H1 (cell line): ENCODE results near the gene MYBPC3. TPM values are rescaled to one million over a fixed set of nuclear protein-coding genes. Genes with fewer than 3 reads are reported as not detected.

Experiments
- CTCF ChIA-PET: fragments of 300-600 bp; sonication (Branson Sonifier 250); formaldehyde crosslinking; loops from one replicate; lab custom pipeline; 2021; ENCODE audit not compliant: partially characterized antibody; lab: Charles Lee
- POLR2A ChIA-PET: fragments of 300-600 bp; sonication (Branson Sonifier 250); formaldehyde crosslinking; loops from one replicate; lab custom pipeline; 2021; ENCODE audit warnings: inconsistent platforms; ENCODE audit not compliant: partially characterized antibody; lab: Charles Lee
- DNase-seq, 2 experiments: peaks; one replicate each; pipeline versions ENCODE4 v3.0.0 to v3.0.0-alpha.2; 2010 to 2022; ENCODE audit warnings: low spot score in 2 of 2, low read depth in 1 of 2, mixed read lengths in 1 of 2
- FAIRE-seq: peaks from 2 replicates; lab custom pipeline; 2011; peaks lifted over from hg19 to GRCh38; lab: Jason Lieb, UNC
- H2AFZ ChIP-seq: 2 replicates; pipeline ENCODE4 v1.8.1; 2012; ENCODE audit warnings: low read length, inconsistent platforms
- H2AK5ac ChIP-seq: 2 replicates; pipeline ENCODE4 v1.6.1; 2013; ENCODE audit warnings: low read depth, low read length
- H2BK120ac ChIP-seq: replicated peaks from 2 replicates; pipeline ENCODE3; 2013; ENCODE audit warnings: low read depth, low read length, inconsistent platforms
- H2BK12ac ChIP-seq: 2 replicates; pipeline ENCODE4 v1.6.1; 2013; ENCODE audit warnings: low read depth, low read length
- H2BK15ac ChIP-seq: 2 replicates; pipeline ENCODE4 v1.6.1; 2013; ENCODE audit warnings: low read length
- H2BK20ac ChIP-seq: 2 replicates; pipeline ENCODE4 v1.6.1; 2013; ENCODE audit warnings: low read length
- H2BK5ac ChIP-seq: 2 replicates; pipeline ENCODE4 v1.6.1; 2013; ENCODE audit warnings: low read depth, low read length
- H3K14ac ChIP-seq: 2 replicates; pipeline ENCODE4 v1.6.1; 2013; ENCODE audit warnings: inconsistent platforms; ENCODE audit not compliant: insufficient read length
- H3K18ac ChIP-seq: 2 replicates; pipeline ENCODE4 v1.6.1; 2013; ENCODE audit warnings: low read length; ENCODE audit errors: extremely low read depth
- H3K23ac ChIP-seq: 2 replicates; pipeline ENCODE4 v1.6.1; 2013; ENCODE audit warnings: inconsistent platforms; ENCODE audit not compliant: insufficient read length
- H3K23me2 ChIP-seq: 2 replicates; pipeline ENCODE4 v1.6.1; 2013; ENCODE audit warnings: low read depth, low read length
- H3K27ac ChIP-seq: 2 replicates; pipeline ENCODE4 v1.6.1; 2011; ENCODE audit warnings: low read depth, low read length, inconsistent platforms
- H3K27me3 ChIP-seq, 4 experiments: replicated peaks in 1 of 4; 1 replicate in 1 of 4; 2 replicates in 3 of 4; pipeline versions ENCODE4 v1.6.1 to v1.8.1; 2011 to 2013; ENCODE audit warnings: low read length in 3 of 4, mild to moderate bottlenecking in 3 of 4, inconsistent platforms in 2 of 4, mixed read lengths in 2 of 4, moderate library complexity in 1 of 4; ENCODE audit not compliant: control insufficient read depth in 3 of 4, insufficient read depth in 3 of 4; ENCODE audit errors: extremely low read depth in 1 of 4
- H3K36me3 ChIP-seq, 4 experiments: 2 replicates each; pipeline versions ENCODE4 v1.6.1 to v1.8.1; 2011 to 2013; ENCODE audit warnings: mild to moderate bottlenecking in 4 of 4, low read length in 3 of 4, moderate library complexity in 2 of 4, control low read depth in 1 of 4, inconsistent platforms in 1 of 4; ENCODE audit not compliant: insufficient read depth in 4 of 4, control insufficient read depth in 2 of 4
- H3K4ac ChIP-seq: replicated peaks from 2 replicates; pipeline ENCODE3; 2013; ENCODE audit warnings: low read length, low read depth, mixed read lengths, inconsistent platforms; ENCODE audit not compliant: insufficient read length
- H3K4me1 ChIP-seq, 4 experiments: replicated peaks in 1 of 4; 1 replicate in 1 of 4; 2 replicates in 3 of 4; pipeline versions ENCODE4 v1.6.1 to v1.8.1; 2011 to 2013; ENCODE audit warnings: low read length in 3 of 4, inconsistent platforms in 2 of 4, mixed read lengths in 1 of 4; ENCODE audit not compliant: insufficient read depth in 4 of 4, control insufficient read depth in 3 of 4
- H3K4me2 ChIP-seq, 2 experiments: 2 replicates each; pipeline versions ENCODE4 v1.6.1 to v1.8.1; 2011 to 2013; ENCODE audit warnings: low read depth in 2 of 2, low read length in 2 of 2, control low read depth in 1 of 2, inconsistent platforms in 1 of 2, mild to moderate bottlenecking in 1 of 2; ENCODE audit not compliant: insufficient read depth in 1 of 2
- H3K4me3 ChIP-seq, 4 experiments: fragments of 200-600, 300-600 bp in 1 of 4; sonication (generic), shearing (Covaris generic), sonication (Bioruptor Twin) in 1 of 4; 2 replicates each; pipeline versions ENCODE4 v1.5.1 to v1.8.1; 2011 to 2016; ENCODE audit warnings: low read length in 4 of 4, low read depth in 3 of 4, control low read depth in 2 of 4, inconsistent platforms in 2 of 4, mild to moderate bottlenecking in 2 of 4, mixed read lengths in 1 of 4, moderate library complexity in 1 of 4; ENCODE audit not compliant: insufficient read depth in 2 of 4; ENCODE audit errors: extremely low read depth in 1 of 4
- H3K56ac ChIP-seq: replicated peaks from 2 replicates; pipeline ENCODE3; 2013; ENCODE audit warnings: low read depth, mild to moderate bottlenecking, mixed read lengths, low read length, inconsistent platforms; ENCODE audit not compliant: insufficient read length
- H3K79me1 ChIP-seq: 2 replicates; pipeline ENCODE4 v1.6.1; 2013; ENCODE audit warnings: low read depth, low read length, control low read depth
- H3K79me2 ChIP-seq, 2 experiments: 2 replicates each; pipeline versions ENCODE4 v1.6.1 to v1.8.1; 2012 to 2013; ENCODE audit warnings: low read length in 2 of 2, mild to moderate bottlenecking in 2 of 2, inconsistent platforms in 1 of 2; ENCODE audit not compliant: insufficient read depth in 2 of 2, control insufficient read depth in 1 of 2
- H3K9ac ChIP-seq, 4 experiments: replicated peaks in 1 of 4; 1 replicate in 1 of 4; 2 replicates in 3 of 4; pipeline versions ENCODE4 v1.6.1 to v1.8.1; 2011 to 2013; ENCODE audit warnings: low read depth in 3 of 4, low read length in 3 of 4, control low read depth in 2 of 4, mild to moderate bottlenecking in 2 of 4, moderate library complexity in 2 of 4, inconsistent platforms in 1 of 4; ENCODE audit errors: extremely low read depth in 1 of 4
- H3K9me3 ChIP-seq, 2 experiments: 2 replicates each; pipeline versions ENCODE4 v1.6.1 to v1.8.1; 2012 to 2013; ENCODE audit warnings: mild to moderate bottlenecking in 2 of 2, moderate library complexity in 2 of 2, control low read depth in 1 of 2, inconsistent platforms in 1 of 2, low read depth in 1 of 2, low read length in 1 of 2, mixed read lengths in 1 of 2; ENCODE audit not compliant: insufficient read depth in 2 of 2
- H4K20me1 ChIP-seq, 2 experiments: replicated peaks in 1 of 2; 2 replicates each; pipeline versions ENCODE3 to v1.8.1; 2011 to 2013; ENCODE audit warnings: inconsistent platforms in 2 of 2, low read length in 2 of 2, mild to moderate bottlenecking in 1 of 2; ENCODE audit not compliant: insufficient read depth in 2 of 2, control insufficient read depth in 1 of 2
- H4K5ac ChIP-seq: 2 replicates; pipeline ENCODE4 v1.6.1; 2013; ENCODE audit warnings: low read length, low read depth, mixed read lengths, inconsistent platforms; ENCODE audit not compliant: insufficient read length
- H4K8ac ChIP-seq: 2 replicates; pipeline ENCODE4 v1.8.0; 2013; ENCODE audit warnings: mild to moderate bottlenecking, moderate library complexity, low read length, inconsistent platforms; ENCODE audit not compliant: insufficient read depth; ENCODE audit errors: extremely low read depth
- H4K91ac ChIP-seq: replicated peaks from 2 replicates; pipeline ENCODE3; 2013; ENCODE audit warnings: low read length, mixed read lengths, inconsistent platforms; ENCODE audit not compliant: insufficient read length
- BRCA1 ChIP-seq: IDR thresholded peaks from 2 replicates; pipeline ENCODE4 v1.6.1; 2012; ENCODE audit warnings: low read depth, low read length, improper control_type of control experiment
- FOSL1 ChIP-seq: IDR thresholded peaks from 2 replicates; pipeline ENCODE4 v1.6.1; 2011; ENCODE audit warnings: mild to moderate bottlenecking, low read depth, low read length, moderate library complexity; ENCODE audit not compliant: insufficient read depth
- MAFK ChIP-seq: IDR thresholded peaks from 2 replicates; pipeline ENCODE4 v1.6.1; 2012; ENCODE audit warnings: low read depth, mild to moderate bottlenecking, improper control_type of control experiment, low read length
- YY1 ChIP-seq: IDR thresholded peaks from 2 replicates; pipeline ENCODE4 v1.6.1; 2011; ENCODE audit warnings: low read depth, mild to moderate bottlenecking, low read length
- WGBS, 2 experiments: shearing (Covaris generic) in 1 of 2; methylation state at CpG; one replicate each; pipeline versions ENCODE4 v1.1.6 to v1.1.7; 2013 to 2015; ENCODE audit warnings: low lambda C conversion rate in 2 of 2, mixed read lengths in 2 of 2, inconsistent platforms in 1 of 2, low coverage in 1 of 2, missing lambda C conversion rate in 1 of 2; ENCODE audit not compliant: insufficient replicate concordance in 2 of 2, insufficient coverage in 1 of 2, insufficient read length in 1 of 2; ENCODE audit errors: extremely low coverage in 1 of 2, missing lambda C conversion rate in 1 of 2; 5-methylcytosine and 5-hydroxymethylcytosine counted together
- polyA plus RNA-seq, 7 experiments: library from polyadenylated mRNA; depleted of rRNA in 3 of 7; stranded (reverse) in 5 of 7; unstranded in 2 of 7; fragments of >200 nt in 5 of 7; fragments of 200-250 nt in 2 of 7; gene quantifications; 1 replicate in 5 of 7; 2 replicates in 1 of 7; 4 replicates in 1 of 7; pipeline versions ENCODE4 v1.2.1 to v1.2.3, GENCODE V29; 2011 to 2013; ENCODE audit warnings: missing spikeins in 2 of 7, mixed read lengths in 2 of 7
- total RNA-seq: library from RNA; stranded (reverse); fragmentation: NEBNext Ultra II Directional; extraction: Animal tissue kit (Norgen Biotek cat#: 25700); gene quantifications from 2 replicates; pipeline ENCODE4 v1.2.1, GENCODE V29; 2021

Gene MYBPC3
- total and polyA plus RNA-seq, 2 of the 8 experiments (the other 6 are each of a cell fraction or from before 2014, with no cell fraction given) = 0.05 TPM; not detected in 1

GRCh38 chr11:47373876-47374719 lies 21.6 kb upstream of the MYBPC3 start:
- CTCF ChIA-PET = interaction anchor here (0.5 to 4.7 kb wide), 35 partner anchors 8 to 765 kb away, joined by 3 to 78 read pairs (median 4); partner anchors contain the start of genes MYBPC3, RAPSN and SLC39A13
- Histone ChIP-seq H3K4me1 (peaks cover 0 to 5% (median 2%) of the 10 kb centered on the region in 4 experiments; a peak in 5 of 7 replicates), H3K23me2 (no peaks in the 10 kb centered on the region), H3K27ac (no peak overlapping the region), H3K14ac (no peak overlapping the region), H2AFZ (peak overlapping the region; percentile 66; the same call in 1 of the 2 replicates), H3K4me3 (no peak overlapping the region), H2BK20ac (no peak overlapping the region), H2AK5ac (no peak overlapping the region), H3K9ac (no peak overlapping the region), H3K23ac (no peak overlapping the region), H3K36me3 (no peaks in the 10 kb centered on the region), H3K27me3 (no peaks in the 10 kb centered on the region), H4K8ac (peak overlapping the region; percentile 84), H3K18ac (no peak overlapping the region), H3K56ac (no peak overlapping the region), H2BK15ac (no peak overlapping the region), H4K5ac (no peak overlapping the region), H4K91ac (no peak overlapping the region), H3K79me2 (no peaks in the 10 kb centered on the region), H2BK12ac (no peak overlapping the region), H3K4me2 (no peak overlapping the region), H3K9me3 (no peaks in the 10 kb centered on the region), H3K4ac (no peak overlapping the region), H2BK5ac (no peak overlapping the region), H2BK120ac (no peak overlapping the region), H4K20me1 (no peaks in the 10 kb centered on the region), H3K79me1 (no peaks in the 10 kb centered on the region)
- DNase-seq (peak; percentile 49 to 93), FAIRE-seq (no peak)
- POLR2A ChIA-PET = interaction anchor here (0.8 to 1.6 kb wide), 3 partner anchors 20 to 44 kb away, joined by 3 to 4 read pairs (median 3); no protein-coding TSS in a partner anchor
- 58% methylated on average over 19 of the region's 19 CpGs; no CpG with 5 or more reads in 1 of the 2 experiments for WGBS, 2 experiments
- 0 out of 2 replicates have a peak, but pooled peaks have one; percentile 2 for TF ChIP-seq FOSL1
- TF ChIP-seq MAFK = no peak
- 0 out of 2 replicates have a peak, but pooled peaks have one; percentile 8 for TF ChIP-seq YY1
- no peak for TF ChIP-seq BRCA1
